Left ventricle myocardium inferior (tissue), 1 donor: Measurements from ENCODE around the gene AGAP3. TPM values are rescaled to one million over a fixed set of nuclear protein-coding genes. Genes with fewer than 3 reads are reported as not detected.

ENCODE experiments used
- DNase-seq: peaks from one replicate; pipeline ENCODE4 v3.0.0-alpha.2; 2020
- H3K27ac ChIP-seq: fragments of 200-600 bp; replicated peaks from 2 replicates; pipeline ENCODE4 v1.8.0; 2021
- H3K27me3 ChIP-seq: fragments of 200-600 bp; 2 replicates; pipeline ENCODE4 v1.8.0; 2021; ENCODE audit warnings: low read depth
- H3K36me3 ChIP-seq: fragments of 200-600 bp; 2 replicates; pipeline ENCODE4 v1.8.0; 2021
- H3K4me1 ChIP-seq: fragments of 200-600 bp; 2 replicates; pipeline ENCODE4 v1.8.0; 2021
- H3K4me3 ChIP-seq: fragments of 200-600 bp; 2 replicates; pipeline ENCODE4 v1.8.0; 2021; ENCODE audit warnings: mild to moderate bottlenecking, moderate library complexity
- H3K9me3 ChIP-seq: fragments of 200-600 bp; replicated peaks from 2 replicates; pipeline ENCODE4 v1.8.0; 2021
- intact Hi-C: fragments of 100-400 bp; cut with micrococcal nuclease; formaldehyde crosslinking; loops from one replicate; pipeline ENCODE4 v1.11.0; 2022
- total RNA-seq: library from RNA; stranded (reverse); fragmentation: NEBNext Ultra II Directional; extraction: Animal tissue kit (Norgen Biotek cat#: 25700); gene quantifications from one replicate; pipeline ENCODE4 v1.2.1, GENCODE V29; 2021
- TF ChIP-seq, protein P1 (sequence below): fragments of 200-600 bp; IDR thresholded peaks from 2 replicates; pipeline ENCODE4 v1.8.0; 2021; ENCODE audit warnings: antibody characterized with exemption, mild to moderate bottlenecking, borderline replicate concordance
- donor health status: DM: no; HTN: yes; CAD: no; lungs with severe emphysema.

AGAP3 gene
- total RNA-seq, 1 donor from 2014 or later: 51.0 TPM

DNA sequence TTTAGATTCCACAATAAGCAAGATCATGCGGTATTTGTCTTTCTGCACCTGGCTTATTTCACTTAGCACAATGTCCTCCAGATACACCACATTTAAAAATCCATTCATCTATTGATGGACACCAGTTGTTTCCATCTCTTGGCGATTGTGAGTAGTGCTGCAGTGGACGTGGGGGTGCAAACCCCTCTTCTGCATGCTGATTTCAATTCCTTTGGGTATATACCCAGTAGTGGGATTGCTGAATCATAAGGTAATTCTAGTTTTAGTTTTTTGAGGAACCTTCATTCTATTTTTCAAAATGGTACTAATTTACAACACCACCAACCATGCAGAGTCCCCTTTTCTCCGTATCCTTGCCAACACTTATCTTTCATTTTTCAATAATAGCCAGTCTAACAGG is 102.8 kb downstream of the AGAP3 start:
- Histone ChIP-seq H3K27me3 (peaks cover 11% of the 10 kb centered on the region), H3K9me3 (no peaks in the 10 kb centered on the region), H3K27ac (no peak overlapping the region), H3K4me3 (no peak overlapping the region), H3K4me1 (peaks cover 15% of the 10 kb centered on the region), H3K36me3 (no peaks in the 10 kb centered on the region)
- intact Hi-C loops: no loop called here
- DNase-seq: no peak
- TF ChIP-seq, protein P1, sequence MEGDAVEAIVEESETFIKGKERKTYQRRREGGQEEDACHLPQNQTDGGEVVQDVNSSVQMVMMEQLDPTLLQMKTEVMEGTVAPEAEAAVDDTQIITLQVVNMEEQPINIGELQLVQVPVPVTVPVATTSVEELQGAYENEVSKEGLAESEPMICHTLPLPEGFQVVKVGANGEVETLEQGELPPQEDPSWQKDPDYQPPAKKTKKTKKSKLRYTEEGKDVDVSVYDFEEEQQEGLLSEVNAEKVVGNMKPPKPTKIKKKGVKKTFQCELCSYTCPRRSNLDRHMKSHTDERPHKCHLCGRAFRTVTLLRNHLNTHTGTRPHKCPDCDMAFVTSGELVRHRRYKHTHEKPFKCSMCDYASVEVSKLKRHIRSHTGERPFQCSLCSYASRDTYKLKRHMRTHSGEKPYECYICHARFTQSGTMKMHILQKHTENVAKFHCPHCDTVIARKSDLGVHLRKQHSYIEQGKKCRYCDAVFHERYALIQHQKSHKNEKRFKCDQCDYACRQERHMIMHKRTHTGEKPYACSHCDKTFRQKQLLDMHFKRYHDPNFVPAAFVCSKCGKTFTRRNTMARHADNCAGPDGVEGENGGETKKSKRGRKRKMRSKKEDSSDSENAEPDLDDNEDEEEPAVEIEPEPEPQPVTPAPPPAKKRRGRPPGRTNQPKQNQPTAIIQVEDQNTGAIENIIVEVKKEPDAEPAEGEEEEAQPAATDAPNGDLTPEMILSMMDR: no peak

- intact Hi-C loops: no loop called here
- Histone ChIP-seq H3K27ac (no peak overlapping the region), H3K36me3 (no peaks in the 10 kb centered on the region), H3K4me3 (no peak overlapping the region), H3K27me3 (peaks cover 27% of the 10 kb centered on the region), H3K9me3 (no peaks in the 10 kb centered on the region), H3K4me1 (peaks cover 8% of the 10 kb centered on the region)
- TF ChIP-seq, protein P1: no peak
- no peak for DNase-seq
Measured at GRCh38 chr7:151191544-151191943, 105.3 kb downstream of the AGAP3 start.

DNA sequence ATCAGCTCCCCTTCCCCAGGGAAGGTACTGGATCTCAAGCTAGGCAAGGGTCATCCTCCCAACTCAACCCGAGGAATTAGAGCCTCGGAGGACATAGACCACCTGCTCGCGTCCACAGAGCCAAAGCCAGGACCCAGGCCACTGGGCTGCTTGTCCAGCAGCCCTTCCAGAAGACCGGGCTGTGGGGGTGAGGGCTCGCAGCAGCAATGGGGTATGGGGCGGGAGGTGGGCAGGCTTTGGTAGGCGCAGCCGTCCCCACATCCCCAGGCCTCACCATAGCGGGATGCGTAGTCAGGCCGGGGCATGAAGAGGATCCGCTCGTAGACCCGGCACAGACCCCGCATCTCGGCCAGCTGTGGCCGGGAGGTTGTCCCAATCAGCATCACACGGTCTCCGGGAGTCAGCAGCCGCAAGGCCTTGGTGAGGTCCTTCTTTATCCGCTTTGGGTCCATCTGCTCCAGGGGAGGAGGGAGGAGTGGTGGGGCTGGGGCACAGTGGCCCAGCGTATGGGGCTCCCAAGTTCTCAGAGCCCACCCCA is 105.8 kb downstream of the AGAP3 start:
- TF ChIP-seq, protein P1: no peak
- Histone ChIP-seq H3K4me1 (peaks cover 8% of the 10 kb centered on the region), H3K27ac (no peak overlapping the region), H3K9me3 (no peaks in the 10 kb centered on the region), H3K36me3 (no peaks in the 10 kb centered on the region), H3K27me3 (peaks cover 24% of the 10 kb centered on the region), H3K4me3 (no peak overlapping the region)
- intact Hi-C loops: no loop called here
- DNase-seq: no peak

- Histone ChIP-seq H3K4me3 (no peak overlapping the region), H3K9me3 (no peaks in the 10 kb centered on the region), H3K4me1 (peaks cover 3% of the 10 kb centered on the region), H3K27ac (no peak overlapping the region), H3K36me3 (no peaks in the 10 kb centered on the region), H3K27me3 (peaks cover 19% of the 10 kb centered on the region)
- no peak for DNase-seq
- intact Hi-C loops: no loop called here
- TF ChIP-seq, protein P1: no peak
Measured at GRCh38 chr7:151193203-151193978, 107.1 kb downstream of the AGAP3 start.

Other genes starting within 250 kb of the AGAP3 start
- gene AOC1, start 234.0 kb upstream of the AGAP3 start, total RNA-seq: 0.36 TPM
- 94.1 TPM for gene KCNH2, start 108.2 kb upstream of the AGAP3 start, total RNA-seq
- 12.6 TPM for gene NOS3, start 95.5 kb upstream of the AGAP3 start, total RNA-seq
- not detected for gene ATG9B, start 62.0 kb upstream of the AGAP3 start, total RNA-seq
- 28.3 TPM for gene ABCB8, start 58.0 kb upstream of the AGAP3 start, total RNA-seq
- gene ASIC3, start 37.9 kb upstream of the AGAP3 start, total RNA-seq: 5.3 TPM
- gene CDK5, start 28.6 kb upstream of the AGAP3 start, total RNA-seq: 9.6 TPM
- 62.9 TPM for gene SLC4A2, start 26.9 kb upstream of the AGAP3 start, total RNA-seq
- gene FASTK, start 5.7 kb upstream of the AGAP3 start, total RNA-seq: 75.7 TPM
- gene TMUB1, start 3.0 kb upstream of the AGAP3 start, total RNA-seq: 30.1 TPM
- 1.9 TPM for gene GBX1, start 81.2 kb downstream of the AGAP3 start, total RNA-seq
- 35.4 TPM for gene ASB10, start 100.8 kb downstream of the AGAP3 start, total RNA-seq
- gene H2BK1, start 124.0 kb downstream of the AGAP3 start, total RNA-seq: not detected
- gene ABCF2, start 140.7 kb downstream of the AGAP3 start, total RNA-seq: 30.5 TPM
- 17.3 TPM for gene CHPF2, start 146.0 kb downstream of the AGAP3 start, total RNA-seq
- gene SMARCD3, start 162.2 kb downstream of the AGAP3 start, total RNA-seq: 104 TPM